Omental fat pad (tissue), 4 donors: Measurements from ENCODE around the gene TSTD1. TPM values are rescaled to one million over a fixed set of nuclear protein-coding genes. Genes with fewer than 3 reads are reported as not detected.

Experiments
- ATAC-seq: fragments of 150-250 bp; one replicate; pipeline ENCODE4 v1.9.1; 2016; ENCODE audit warnings: mild to moderate bottlenecking, moderate library complexity; ENCODE audit not compliant: low FRiP score
- DNase-seq: peaks from one replicate; pipeline ENCODE4 v3.0.0-alpha.2; 2019; ENCODE audit warnings: low spot score
- CTCF ChIP-seq, 3 donors: fragments of 450-650 bp; IDR thresholded peaks; one replicate each; pipeline ENCODE4 v1.5.1; 2016 to 2017; ENCODE audit warnings: antibody characterized with exemption in 3 of 3, mild to moderate bottlenecking in 3 of 3, moderate library complexity in 2 of 3
- total RNA-seq, 4 donors: library from RNA; depleted of rRNA; stranded (reverse); fragments of >200 nt; gene quantifications; one replicate each; pipeline ENCODE4 v1.1.0, GENCODE V29; 2016

Gene TSTD1
- total RNA-seq, 4 donors from 2014 or later, result 26.0 to 43.1 (median 30.5) TPM

- DNase-seq (no peak), ATAC-seq (no peak)
- no peak for TF ChIP-seq CTCF (IDR thresholded peaks at IDR 0.05)
Measured at GRCh38 chr1:161074676-161075368, 36.1 kb upstream of the TSTD1 start.

GRCh38 chr1:161073474-161074121, 34.8 kb upstream of the TSTD1 start:
- ATAC-seq (no peak), DNase-seq (no peak)
- TF ChIP-seq CTCF (IDR thresholded peaks at IDR 0.05), result no peak

- ATAC-seq (no peak), DNase-seq (no peak)
- no peak for TF ChIP-seq CTCF (IDR thresholded peaks at IDR 0.05)
Measured at GRCh38 chr1:161072751-161073449, 34.1 kb upstream of the TSTD1 start.

GRCh38 chr1:161071886-161072371, 33.2 kb upstream of the TSTD1 start:
- no peak for TF ChIP-seq CTCF (IDR thresholded peaks at IDR 0.05)
- no peak for DNase-seq
- no peak for ATAC-seq

GRCh38 chr1:161070761-161071160, 32.0 kb upstream of the TSTD1 start:
- TF ChIP-seq CTCF (IDR thresholded peaks at IDR 0.05), result no peak
- DNase-seq (no peak), ATAC-seq (no peak)

GRCh38 chr1:161069731-161070270, 31.0 kb upstream of the TSTD1 start, which contains the start of gene ARHGAP30:
Gene ARHGAP30 (minus strand): TSS chr1:161069891. CDS start chr1:161069624, 267 bp downstream.
- no peak for DNase-seq
- ATAC-seq, result peak; percentile 15
- TF ChIP-seq CTCF (IDR thresholded peaks at IDR 0.05), result no peak
